Stimulated activated CD4-positive, alpha-beta T cell treated with anti-CD3 and anti-CD28 coated beads, Interleukin-2, amount 100 ng/mL, for 48 hours (primary cell): ENCODE results near the gene ATP2C1.
"Not testable (repeated sequence)": the region's sequence is repeated elsewhere in the genome, so short reads cannot be mapped to it uniquely, and the experiment has no call there.

Experiments used
- DNase-seq, 2 donors: peaks; one replicate each; pipeline ENCODE4 v3.0.0-alpha.2; 2020

ATP2C1 gene

GRCh38 chr3:130997289-130997688 is 103.4 kb downstream of the ATP2C1 start:
- DNase-seq, result no peak

GRCh38 chr3:131001071-131001470 is 107.2 kb downstream of the ATP2C1 start:
- DNase-seq, result no peak

- no peak for DNase-seq
These were observed 110.7 kb downstream of the ATP2C1 start for GRCh38 chr3:131004603-131005002.

GRCh38 chr3:131007256-131007655 is 113.4 kb downstream of the ATP2C1 start:
- DNase-seq, result no peak

- no peak for DNase-seq
These were observed 113.9 kb downstream of the ATP2C1 start for GRCh38 chr3:131007782-131008181.

GRCh38 chr3:131008326-131008725 is 114.4 kb downstream of the ATP2C1 start:
- DNase-seq, result no peak

GRCh38 chr3:131009698-131010097 is 115.8 kb downstream of the ATP2C1 start:
- no peak for DNase-seq

GRCh38 chr3:131018970-131019369 is 125.1 kb downstream of the ATP2C1 start:
- no peak for DNase-seq

GRCh38 chr3:131020122-131020693 is 126.3 kb downstream of the ATP2C1 start:
- DNase-seq, result no peak

GRCh38 chr3:131025539-131025938 is 131.7 kb downstream of the ATP2C1 start:
- DNase-seq, result no peak

- peak; percentile 81 to 83 for DNase-seq
These were observed 132.7 kb downstream of the ATP2C1 start, which contains the start of the genes ASTE1 and NEK11 for GRCh38 chr3:131026321-131027151. ASTE1 (minus strand) TSS chr3:131026825; CDS start chr3:131025306, 1,519 bp downstream. NEK11 (plus strand) TSS chr3:131026877; CDS start chr3:131029709, 2,832 bp downstream.

- DNase-seq, result no peak
These were observed 135.0 kb downstream of the ATP2C1 start for GRCh38 chr3:131028844-131029243.

- DNase-seq, result no peak
These were observed 137.8 kb downstream of the ATP2C1 start for GRCh38 chr3:131031660-131032059.

GRCh38 chr3:131033480-131034080 is 139.7 kb downstream of the ATP2C1 start:
- peak; percentile 9 to 23 for DNase-seq

GRCh38 chr3:131036200-131036816 is 142.4 kb downstream of the ATP2C1 start:
- DNase-seq, result no peak

GRCh38 chr3:131036986-131037385 is 143.1 kb downstream of the ATP2C1 start:
- no peak for DNase-seq

GRCh38 chr3:131038326-131038725 is 144.4 kb downstream of the ATP2C1 start:
- DNase-seq, result no peak

- not testable (repeated sequence) for DNase-seq
These were observed 148.5 kb downstream of the ATP2C1 start for GRCh38 chr3:131042271-131042985.

GRCh38 chr3:131047582-131047981 is 153.7 kb downstream of the ATP2C1 start:
- DNase-seq, result no peak

GRCh38 chr3:131048030-131048429 is 154.1 kb downstream of the ATP2C1 start:
- no peak for DNase-seq

- no peak for DNase-seq
These were observed 156.1 kb downstream of the ATP2C1 start for GRCh38 chr3:131050001-131050400.

GRCh38 chr3:131053043-131053859 is 159.4 kb downstream of the ATP2C1 start:
- DNase-seq, result no peak
